Measurements from ENCODE around the gene IFT22.
"Not testable (repeated sequence)": the region's sequence is repeated elsewhere in the genome, so short reads cannot be mapped to it uniquely, and the experiment has no call there.

IFT22 gene

GRCh38 chr7:101348456-101349067 is 26.9 kb upstream of the IFT22 start:
- H3K4me3 ChIP-seq (ENCODE audit: low read length); H3K9ac ChIP-seq (ENCODE audit: low read length); H3K27me3 ChIP-seq (ENCODE audit: control insufficient read depth, insufficient read depth, low read length); H3K4me1 ChIP-seq (ENCODE audit: control insufficient read depth, insufficient read depth, low read length); H3K36me3 ChIP-seq (ENCODE audit: control insufficient read depth, insufficient read depth, low read length); H3K27ac ChIP-seq (ENCODE audit: low read depth, low read length): not testable (repeated sequence)

- no peaks in the 10 kb centered on the region for H3K27me3 ChIP-seq (ENCODE audit: control insufficient read depth, insufficient read depth, low read length)
Measured at GRCh38 chr7:101347477-101347876, 25.9 kb upstream of the IFT22 start.

GRCh38 chr7:101342892-101343291 is 21.3 kb upstream of the IFT22 start:
- H3K27me3 ChIP-seq (ENCODE audit: control insufficient read depth, insufficient read depth, low read length) = no peaks in the 10 kb centered on the region
- H3K4me3 ChIP-seq (ENCODE audit: low read length) = no peak overlapping the region
- H3K27ac ChIP-seq (ENCODE audit: low read depth, low read length) = no peak overlapping the region
- H3K9ac ChIP-seq (ENCODE audit: low read length) = no peak overlapping the region
- H3K36me3 ChIP-seq (ENCODE audit: control insufficient read depth, insufficient read depth, low read length) = no peaks in the 10 kb centered on the region
- no peaks in the 10 kb centered on the region for H3K4me1 ChIP-seq (ENCODE audit: control insufficient read depth, insufficient read depth, low read length)

More at GRCh38 chr7:101347477-101347876, 25.9 kb upstream of the IFT22 start:
- Histone ChIP-seq H3K4me1 (ENCODE audit: control insufficient read depth, insufficient read depth, low read length) (no peaks in the 10 kb centered on the region), H3K4me3 (ENCODE audit: low read length) (no peak overlapping the region), H3K9ac (ENCODE audit: low read length) (no peak overlapping the region), H3K27ac (ENCODE audit: low read depth, low read length) (no peak overlapping the region), H3K36me3 (ENCODE audit: control insufficient read depth, insufficient read depth, low read length) (no peaks in the 10 kb centered on the region)

- Histone ChIP-seq H3K4me3 (ENCODE audit: low read length) (no peak overlapping the region), H3K27me3 (ENCODE audit: control insufficient read depth, insufficient read depth, low read length) (no peaks in the 10 kb centered on the region), H3K9ac (ENCODE audit: low read length) (no peak overlapping the region), H3K27ac (ENCODE audit: low read depth, low read length) (no peak overlapping the region), H3K36me3 (ENCODE audit: control insufficient read depth, insufficient read depth, low read length) (no peaks in the 10 kb centered on the region), H3K4me1 (ENCODE audit: control insufficient read depth, insufficient read depth, low read length) (no peaks in the 10 kb centered on the region)
Measured at GRCh38 chr7:101340379-101340778, 18.8 kb upstream of the IFT22 start.

GRCh38 chr7:101333912-101334311 is 12.3 kb upstream of the IFT22 start:
- no peak overlapping the region for H3K4me3 ChIP-seq (ENCODE audit: low read length)
- no peak overlapping the region for H3K9ac ChIP-seq (ENCODE audit: low read length)
- H3K4me1 ChIP-seq (ENCODE audit: control insufficient read depth, insufficient read depth, low read length) = no peaks in the 10 kb centered on the region
- H3K36me3 ChIP-seq (ENCODE audit: control insufficient read depth, insufficient read depth, low read length) = peaks cover 2% of the 10 kb centered on the region
- no peaks in the 10 kb centered on the region for H3K27me3 ChIP-seq (ENCODE audit: control insufficient read depth, insufficient read depth, low read length)
- H3K27ac ChIP-seq (ENCODE audit: low read depth, low read length) = no peak overlapping the region

GRCh38 chr7:101332026-101332425 is 10.4 kb upstream of the IFT22 start:
- no peaks in the 10 kb centered on the region for H3K27me3 ChIP-seq (ENCODE audit: control insufficient read depth, insufficient read depth, low read length)
- H3K9ac ChIP-seq (ENCODE audit: low read length) = no peak overlapping the region
- H3K4me3 ChIP-seq (ENCODE audit: low read length) = no peak overlapping the region
- H3K4me1 ChIP-seq (ENCODE audit: control insufficient read depth, insufficient read depth, low read length) = no peaks in the 10 kb centered on the region
- no peak overlapping the region for H3K27ac ChIP-seq (ENCODE audit: low read depth, low read length)
- peaks cover 2% of the 10 kb centered on the region for H3K36me3 ChIP-seq (ENCODE audit: control insufficient read depth, insufficient read depth, low read length)

- Histone ChIP-seq H3K27me3 (ENCODE audit: control insufficient read depth, insufficient read depth, low read length) (no peaks in the 10 kb centered on the region), H3K27ac (ENCODE audit: low read depth, low read length) (no peak overlapping the region), H3K4me3 (ENCODE audit: low read length) (no peak overlapping the region), H3K36me3 (ENCODE audit: control insufficient read depth, insufficient read depth, low read length) (peaks cover 2% of the 10 kb centered on the region), H3K4me1 (ENCODE audit: control insufficient read depth, insufficient read depth, low read length) (no peaks in the 10 kb centered on the region), H3K9ac (ENCODE audit: low read length) (no peak overlapping the region)
Measured at GRCh38 chr7:101330011-101330484, 8.4 kb upstream of the IFT22 start.

- no peaks in the 10 kb centered on the region for H3K4me1 ChIP-seq (ENCODE audit: control insufficient read depth, insufficient read depth, low read length)
- no peak overlapping the region for H3K9ac ChIP-seq (ENCODE audit: low read length)
- H3K36me3 ChIP-seq (ENCODE audit: control insufficient read depth, insufficient read depth, low read length) = no peaks in the 10 kb centered on the region
- H3K27me3 ChIP-seq (ENCODE audit: control insufficient read depth, insufficient read depth, low read length) = no peaks in the 10 kb centered on the region
- no peak overlapping the region for H3K4me3 ChIP-seq (ENCODE audit: low read length)
- no peak overlapping the region for H3K27ac ChIP-seq (ENCODE audit: low read depth, low read length)
Measured at GRCh38 chr7:101328159-101328558, 6.5 kb upstream of the IFT22 start.

GRCh38 chr7:101319401-101319800 is 2.2 kb downstream of the IFT22 start:
- Histone ChIP-seq H3K4me1 (ENCODE audit: control insufficient read depth, insufficient read depth, low read length) (no peaks in the 10 kb centered on the region), H3K4me3 (ENCODE audit: low read length) (no peak overlapping the region), H3K27me3 (ENCODE audit: control insufficient read depth, insufficient read depth, low read length) (no peaks in the 10 kb centered on the region), H3K9ac (ENCODE audit: low read length) (no peak overlapping the region), H3K36me3 (ENCODE audit: control insufficient read depth, insufficient read depth, low read length) (peaks cover 4% of the 10 kb centered on the region), H3K27ac (ENCODE audit: low read depth, low read length) (no peak overlapping the region)

- Histone ChIP-seq H3K27me3 (ENCODE audit: control insufficient read depth, insufficient read depth, low read length) (no peaks in the 10 kb centered on the region), H3K27ac (ENCODE audit: low read depth, low read length) (no peak overlapping the region), H3K9ac (ENCODE audit: low read length) (no peak overlapping the region)
Measured at GRCh38 chr7:101315336-101315735, 6.3 kb downstream of the IFT22 start.

GRCh38 chr7:101308245-101309085 is 13.1 kb downstream of the IFT22 start:
- Histone ChIP-seq H3K4me1 (ENCODE audit: control insufficient read depth, insufficient read depth, low read length) (no peaks in the 10 kb centered on the region), H3K4me3 (ENCODE audit: low read length) (peak overlapping the region; percentile 57), H3K27me3 (ENCODE audit: control insufficient read depth, insufficient read depth, low read length) (peaks cover 1% of the 10 kb centered on the region), H3K36me3 (ENCODE audit: control insufficient read depth, insufficient read depth, low read length) (no peaks in the 10 kb centered on the region), H3K9ac (ENCODE audit: low read length) (no peak overlapping the region), H3K27ac (ENCODE audit: low read depth, low read length) (no peak overlapping the region)

More at GRCh38 chr7:101315336-101315735, 6.3 kb downstream of the IFT22 start:
- no peak overlapping the region for H3K4me3 ChIP-seq (ENCODE audit: low read length)
- no peaks in the 10 kb centered on the region for H3K4me1 ChIP-seq (ENCODE audit: control insufficient read depth, insufficient read depth, low read length)
- H3K36me3 ChIP-seq (ENCODE audit: control insufficient read depth, insufficient read depth, low read length) = peaks cover 4% of the 10 kb centered on the region

GRCh38 chr7:101306307-101306706 is 15.3 kb downstream of the IFT22 start:
- no peak overlapping the region for H3K27ac ChIP-seq (ENCODE audit: low read depth, low read length)
- H3K27me3 ChIP-seq (ENCODE audit: control insufficient read depth, insufficient read depth, low read length) = peaks cover 9% of the 10 kb centered on the region
- H3K4me3 ChIP-seq (ENCODE audit: low read length) = no peak overlapping the region
- H3K9ac ChIP-seq (ENCODE audit: low read length) = no peak overlapping the region
- H3K4me1 ChIP-seq (ENCODE audit: control insufficient read depth, insufficient read depth, low read length) = no peaks in the 10 kb centered on the region
- H3K36me3 ChIP-seq (ENCODE audit: control insufficient read depth, insufficient read depth, low read length) = no peaks in the 10 kb centered on the region

Measured in rectal smooth muscle tissue (tissue), 1 donor.